ENCODE measurements around the gene LPAR1.

LPAR1 gene

GRCh38 chr9:110999379-110999778 lies 38.9 kb downstream of the LPAR1 start:
- no peak for DNase-seq (ENCODE audit: low read depth)

- no peak for DNase-seq (ENCODE audit: low read depth)
These were observed 40.4 kb downstream of the LPAR1 start for GRCh38 chr9:110997847-110998246.

GRCh38 chr9:110996436-110997220 lies 41.6 kb downstream of the LPAR1 start:
- DNase-seq (ENCODE audit: low read depth) = peak; percentile 72

GRCh38 chr9:110995420-110996340 lies 42.6 kb downstream of the LPAR1 start:
- no peak for DNase-seq (ENCODE audit: low read depth)

- DNase-seq (ENCODE audit: low read depth) = no peak
These were observed 43.5 kb downstream of the LPAR1 start for GRCh38 chr9:110994771-110995241.

- no peak for DNase-seq (ENCODE audit: low read depth)
These were observed 47.8 kb downstream of the LPAR1 start for GRCh38 chr9:110990481-110990880.

- no peak for DNase-seq (ENCODE audit: low read depth)
These were observed 51.7 kb downstream of the LPAR1 start for GRCh38 chr9:110986529-110986928.

- no peak for DNase-seq (ENCODE audit: low read depth)
These were observed 53.3 kb downstream of the LPAR1 start for GRCh38 chr9:110984890-110985437.

- DNase-seq (ENCODE audit: low read depth) = no peak
These were observed 58.0 kb downstream of the LPAR1 start for GRCh38 chr9:110980261-110980660.

- DNase-seq (ENCODE audit: low read depth) = no peak
These were observed 58.6 kb downstream of the LPAR1 start for GRCh38 chr9:110979636-110980035.

- DNase-seq (ENCODE audit: low read depth) = no peak
These were observed 59.8 kb downstream of the LPAR1 start for GRCh38 chr9:110978516-110978915.

GRCh38 chr9:110977259-110977709 lies 61.0 kb downstream of the LPAR1 start:
- no peak for DNase-seq (ENCODE audit: low read depth)

GRCh38 chr9:110975969-110976368 lies 62.3 kb downstream of the LPAR1 start:
- DNase-seq (ENCODE audit: low read depth) = no peak

- no peak for DNase-seq (ENCODE audit: low read depth)
These were observed 63.0 kb downstream of the LPAR1 start for GRCh38 chr9:110975278-110975677.

GRCh38 chr9:110971705-110972104 lies 66.6 kb downstream of the LPAR1 start:
- no peak for DNase-seq (ENCODE audit: low read depth)

GRCh38 chr9:110971234-110971633 lies 67.0 kb downstream of the LPAR1 start:
- DNase-seq (ENCODE audit: low read depth) = no peak

- DNase-seq (ENCODE audit: low read depth) = peak; percentile 71
These were observed 68.3 kb downstream of the LPAR1 start for GRCh38 chr9:110969971-110970386.

GRCh38 chr9:110968096-110968495 lies 70.2 kb downstream of the LPAR1 start:
- DNase-seq (ENCODE audit: low read depth) = no peak

- no peak for DNase-seq (ENCODE audit: low read depth)
These were observed 71.1 kb downstream of the LPAR1 start for GRCh38 chr9:110967196-110967595.

- DNase-seq (ENCODE audit: low read depth) = no peak
These were observed 78.0 kb downstream of the LPAR1 start for GRCh38 chr9:110960288-110960687.

GRCh38 chr9:110958847-110959246 lies 79.4 kb downstream of the LPAR1 start:
- DNase-seq (ENCODE audit: low read depth) = no peak

- DNase-seq (ENCODE audit: low read depth) = no peak
These were observed 83.4 kb downstream of the LPAR1 start for GRCh38 chr9:110954822-110955291.

GRCh38 chr9:110952540-110952859 lies 85.8 kb downstream of the LPAR1 start:
- DNase-seq (ENCODE audit: low read depth) = no peak
